ENCODE results near the gene CALHM5.

The CALHM5 gene

GRCh38 chr6:116550796-116551195 is 39.4 kb downstream of the CALHM5 start:
- DNase-seq (ENCODE audit: low spot score) = no peak

- DNase-seq (ENCODE audit: low spot score) = no peak
These were observed 42.0 kb downstream of the CALHM5 start, which contains the start of gene CALHM4 for GRCh38 chr6:116553451-116553850. CALHM4 (plus strand) TSS chr6:116553751; CDS start chr6:116553794, 43 bp downstream.

- no peak for DNase-seq (ENCODE audit: low spot score)
These were observed 44.6 kb downstream of the CALHM5 start for GRCh38 chr6:116556065-116556464.

GRCh38 chr6:116556814-116557415 is 45.5 kb downstream of the CALHM5 start:
- no peak for DNase-seq (ENCODE audit: low spot score)

GRCh38 chr6:116557893-116558292 is 46.5 kb downstream of the CALHM5 start:
- DNase-seq (ENCODE audit: low spot score) = no peak

- no peak for DNase-seq (ENCODE audit: low spot score)
These were observed 48.7 kb downstream of the CALHM5 start for GRCh38 chr6:116560130-116560529.

- DNase-seq (ENCODE audit: low spot score) = peak; percentile 74
These were observed 50.1 kb downstream of the CALHM5 start for GRCh38 chr6:116561377-116562018.

GRCh38 chr6:116562019-116562403 is 50.6 kb downstream of the CALHM5 start:
- DNase-seq (ENCODE audit: low spot score) = no peak

GRCh38 chr6:116562614-116563013 is 51.2 kb downstream of the CALHM5 start:
- no peak for DNase-seq (ENCODE audit: low spot score)

GRCh38 chr6:116563830-116564229 is 52.4 kb downstream of the CALHM5 start:
- no peak for DNase-seq (ENCODE audit: low spot score)

GRCh38 chr6:116564311-116564710 is 52.9 kb downstream of the CALHM5 start:
- DNase-seq (ENCODE audit: low spot score) = no peak

GRCh38 chr6:116564921-116565872 is 53.8 kb downstream of the CALHM5 start:
- no peak for DNase-seq (ENCODE audit: low spot score)

GRCh38 chr6:116568111-116568510 is 56.7 kb downstream of the CALHM5 start:
- no peak for DNase-seq (ENCODE audit: low spot score)

- DNase-seq (ENCODE audit: low spot score) = no peak
These were observed 57.6 kb downstream of the CALHM5 start for GRCh38 chr6:116568821-116569755.

GRCh38 chr6:116570856-116571682 is 59.6 kb downstream of the CALHM5 start, which contains the start of gene RWDD1:
RWDD1 (plus strand) TSS chr6:116571504; CDS start chr6:116571583, 79 bp downstream.
- peak; percentile 99 for DNase-seq (ENCODE audit: low spot score)

GRCh38 chr6:116571683-116572000 is 60.2 kb downstream of the CALHM5 start:
- DNase-seq (ENCODE audit: low spot score) = no peak

GRCh38 chr6:116572162-116572561 is 60.7 kb downstream of the CALHM5 start:
- no peak for DNase-seq (ENCODE audit: low spot score)

All from globus pallidus (tissue), 1 donor.